Sigmoid colon (tissue), 4 donors: Measurements from ENCODE around the gene KRT81.

Experiments
- EP300 ChIP-seq, 4 donors: sonication (generic); formaldehyde crosslinking; IDR thresholded peaks; one replicate each; pipeline ENCODE4 v1.6.1; 2017; ENCODE audit warnings: antibody characterized with exemption in 4 of 4
- POLR2AphosphoS5 ChIP-seq, 4 donors: sonication (generic); formaldehyde crosslinking; IDR thresholded peaks; one replicate each; pipeline ENCODE4 v1.6.1; 2017; ENCODE audit warnings: antibody characterized with exemption in 4 of 4
- TF ChIP-seq, protein P1 (sequence below), 4 experiments: fragments of 450-650 bp in 3 of 4; fragments of 200-600 bp in 1 of 4; IDR thresholded peaks; one replicate each; pipeline ENCODE4 v1.5.1; 2016 to 2019; ENCODE audit warnings: antibody characterized with exemption in 4 of 4, mild to moderate bottlenecking in 3 of 4, moderate library complexity in 2 of 4

DNA sequence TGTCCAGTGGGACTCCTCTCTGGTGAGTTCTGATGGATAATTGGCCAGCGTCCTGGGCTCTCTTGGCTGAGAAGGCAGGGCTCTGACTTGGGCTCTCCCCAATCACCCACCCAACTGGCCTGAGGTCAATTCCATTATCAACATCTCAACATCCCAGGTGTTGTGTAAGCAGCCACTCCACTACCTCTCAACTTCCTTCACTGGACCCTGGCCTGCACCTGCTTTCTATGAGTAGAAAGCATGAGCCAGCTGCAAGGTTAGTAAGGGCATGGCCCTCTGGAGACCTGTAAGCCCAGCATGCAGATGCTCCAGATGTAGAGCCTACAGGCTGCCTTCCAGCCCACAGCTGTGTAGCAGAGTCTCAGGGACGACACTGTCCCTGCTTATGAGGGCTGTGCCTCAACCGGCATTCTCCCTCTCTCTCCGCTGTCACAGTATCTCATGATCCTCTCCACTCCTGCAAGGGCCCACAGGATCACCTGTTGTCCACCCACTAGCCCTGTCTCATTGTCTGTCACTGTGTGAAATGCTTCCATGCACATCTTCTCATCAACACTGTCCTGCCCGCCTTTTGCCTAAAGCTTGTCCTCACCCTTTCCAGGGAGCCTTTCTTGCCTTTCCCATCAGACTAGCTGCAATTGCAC is 5.4 kb upstream of the KRT81 start:
- TF ChIP-seq POLR2AphosphoS5 (IDR thresholded peaks at IDR 0.05) (no peak), EP300 (IDR thresholded peaks at IDR 0.05) (no peak)
- TF ChIP-seq, protein P1, sequence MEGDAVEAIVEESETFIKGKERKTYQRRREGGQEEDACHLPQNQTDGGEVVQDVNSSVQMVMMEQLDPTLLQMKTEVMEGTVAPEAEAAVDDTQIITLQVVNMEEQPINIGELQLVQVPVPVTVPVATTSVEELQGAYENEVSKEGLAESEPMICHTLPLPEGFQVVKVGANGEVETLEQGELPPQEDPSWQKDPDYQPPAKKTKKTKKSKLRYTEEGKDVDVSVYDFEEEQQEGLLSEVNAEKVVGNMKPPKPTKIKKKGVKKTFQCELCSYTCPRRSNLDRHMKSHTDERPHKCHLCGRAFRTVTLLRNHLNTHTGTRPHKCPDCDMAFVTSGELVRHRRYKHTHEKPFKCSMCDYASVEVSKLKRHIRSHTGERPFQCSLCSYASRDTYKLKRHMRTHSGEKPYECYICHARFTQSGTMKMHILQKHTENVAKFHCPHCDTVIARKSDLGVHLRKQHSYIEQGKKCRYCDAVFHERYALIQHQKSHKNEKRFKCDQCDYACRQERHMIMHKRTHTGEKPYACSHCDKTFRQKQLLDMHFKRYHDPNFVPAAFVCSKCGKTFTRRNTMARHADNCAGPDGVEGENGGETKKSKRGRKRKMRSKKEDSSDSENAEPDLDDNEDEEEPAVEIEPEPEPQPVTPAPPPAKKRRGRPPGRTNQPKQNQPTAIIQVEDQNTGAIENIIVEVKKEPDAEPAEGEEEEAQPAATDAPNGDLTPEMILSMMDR (IDR thresholded peaks at IDR 0.05): no peak
